SK-N-SH (cell line): Measurements from ENCODE around the gene ADAD1. TPM values are rescaled to one million over a fixed set of nuclear protein-coding genes. Genes with fewer than 3 reads are reported as not detected.

Source experiments
- CTCF ChIA-PET: fragments of 300-600, 350-600 bp; formaldehyde crosslinking; extraction: SDS; loops from one replicate; lab custom pipeline; 2021; lab: Yijun Ruan, JAX
- POLR2A ChIA-PET: fragments of 350-600 bp; sonication (Branson Sonifier 250); formaldehyde crosslinking; extraction: SDS; loops from one replicate; lab custom pipeline; 2020; ENCODE audit warnings: antibody characterized with exemption, inconsistent platforms; lab: Yijun Ruan, JAX
- DNase-seq: peaks from one replicate; pipeline ENCODE4 v3.0.0; 2012
- H2AFZ ChIP-seq: fragments of 200-600 bp; sonication (generic); 2 replicates; pipeline ENCODE4 v1.8.1; 2016; ENCODE audit warnings: antibody characterized with exemption, mild to moderate bottlenecking, low read depth
- H3F3A ChIP-seq: fragments of 200-600 bp; sonication (generic); replicated peaks from 2 replicates; pipeline ENCODE3; 2016; ENCODE audit warnings: antibody characterized with exemption, mild to moderate bottlenecking; ENCODE audit not compliant: insufficient read depth
- H3K27ac ChIP-seq, 2 experiments: fragments of 200-500 bp in 1 of 2; fragments of 200-600 bp in 1 of 2; sonication (Bioruptor generic) in 1 of 2; sonication (generic), shearing (Covaris generic) in 1 of 2; 2 replicates each; pipeline versions ENCODE4 v1.5.1 to v1.6.1; 2014 to 2016; ENCODE audit warnings: low read depth in 2 of 2, inconsistent platforms in 1 of 2, low read length in 1 of 2, mild to moderate bottlenecking in 1 of 2, mixed read lengths in 1 of 2
- H3K27me3 ChIP-seq: fragments of 200-600 bp; sonication (generic), shearing (Covaris generic); 2 replicates; pipeline ENCODE4 v1.6.1; 2016; ENCODE audit warnings: mixed run types; ENCODE audit not compliant: insufficient read depth
- H3K36me3 ChIP-seq, 2 experiments: fragments of 200-500 bp in 1 of 2; fragments of 200-600 bp in 1 of 2; sonication (Bioruptor generic) in 1 of 2; sonication (generic) in 1 of 2; replicated peaks in 1 of 2; 2 replicates each; pipeline versions ENCODE3 to v1.5.1; 2014 to 2016; ENCODE audit warnings: low read length in 1 of 2, mild to moderate bottlenecking in 1 of 2; ENCODE audit not compliant: insufficient read depth in 2 of 2, control insufficient read depth in 1 of 2
- H3K4me1 ChIP-seq, 2 experiments: fragments of 200-500 bp in 1 of 2; fragments of 200-600 bp in 1 of 2; sonication (Bioruptor generic) in 1 of 2; sonication (generic), shearing (Covaris generic) in 1 of 2; 2 replicates each; pipeline versions ENCODE4 v1.5.1 to v1.6.1; 2014 to 2016; ENCODE audit warnings: low read depth in 1 of 2, low read length in 1 of 2, mixed run types in 1 of 2; ENCODE audit not compliant: insufficient read depth in 2 of 2, control insufficient read depth in 1 of 2
- H3K4me2 ChIP-seq: fragments of 200-600 bp; sonication (generic), shearing (Covaris generic); 2 replicates; pipeline ENCODE4 v1.6.1; 2017; ENCODE audit warnings: mixed run types
- H3K4me3 ChIP-seq, 2 experiments: fragments of 200-500 bp in 1 of 2; fragments of 200-600 bp in 1 of 2; sonication (Bioruptor generic) in 1 of 2; sonication (generic), shearing (Covaris generic) in 1 of 2; 2 replicates each; pipeline versions ENCODE4 v1.5.1 to v1.8.1; 2014 to 2016; ENCODE audit warnings: low read depth in 2 of 2, inconsistent platforms in 1 of 2, low read length in 1 of 2, mild to moderate bottlenecking in 1 of 2, mixed read lengths in 1 of 2, moderate library complexity in 1 of 2
- H3K79me2 ChIP-seq: fragments of 200-600 bp; sonication (generic); 2 replicates; pipeline ENCODE4 v1.8.1; 2017; ENCODE audit warnings: mild to moderate bottlenecking; ENCODE audit not compliant: insufficient read depth
- H3K9ac ChIP-seq: fragments of 200-600 bp; sonication (generic); 2 replicates; pipeline ENCODE4 v1.6.1; 2017; ENCODE audit warnings: mixed run types
- H3K9me2 ChIP-seq: fragments of 200-600 bp; sonication (generic); 2 replicates; pipeline ENCODE4 v1.6.1; 2017; ENCODE audit warnings: mixed run types
- H3K9me3 ChIP-seq: fragments of 200-600 bp; sonication (generic); 2 replicates; pipeline ENCODE4 v1.6.1; 2017; ENCODE audit warnings: mixed run types, mild to moderate bottlenecking, moderate library complexity
- H4K20me1 ChIP-seq: fragments of 200-600 bp; sonication (generic); 2 replicates; pipeline ENCODE4 v1.6.1; 2017; ENCODE audit warnings: mild to moderate bottlenecking, mixed run types; ENCODE audit not compliant: insufficient read depth
- CHD2 ChIP-seq: fragments of 150-350 bp; IDR thresholded peaks from 2 replicates; pipeline ENCODE4 v1.6.1; 2018; ENCODE audit warnings: low read length; ENCODE audit not compliant: partially characterized antibody
- ELF1 ChIP-seq: IDR thresholded peaks from 2 replicates; pipeline ENCODE4 v1.4.0; 2012
- EP300 ChIP-seq, 2 experiments: IDR thresholded peaks; 2 replicates each; pipeline versions ENCODE4 v1.4.0 to v1.6.1; 2012; ENCODE audit warnings: borderline replicate concordance in 1 of 2, low read depth in 1 of 2, low read length in 1 of 2
- EZH2phosphoT487 ChIP-seq: fragments of 200-600 bp; sonication (generic); IDR thresholded peaks from 2 replicates; pipeline ENCODE4 v1.6.1; 2017; ENCODE audit warnings: low read depth, mixed run types, mild to moderate bottlenecking, antibody characterized with exemption, moderate library complexity, borderline replicate concordance
- FOSL2 ChIP-seq: IDR thresholded peaks from 2 replicates; pipeline ENCODE4 v1.4.0; 2012; ENCODE audit warnings: low read depth, mild to moderate bottlenecking, moderate library complexity, borderline replicate concordance
- FOXM1 ChIP-seq: IDR thresholded peaks from 2 replicates; pipeline ENCODE4 v1.4.0; 2012; ENCODE audit warnings: low read depth, mild to moderate bottlenecking
- GATA2 ChIP-seq: sonication (generic); formaldehyde crosslinking; IDR thresholded peaks from 2 replicates; pipeline ENCODE4 v1.5.0; 2020; ENCODE audit warnings: mild to moderate bottlenecking, missing genetic modification reagents
- JUND ChIP-seq: IDR thresholded peaks from 2 replicates; pipeline ENCODE4 v1.4.0; 2012
- MXI1 ChIP-seq: IDR thresholded peaks from 2 replicates; pipeline ENCODE4 v1.6.1; 2012; ENCODE audit warnings: mild to moderate bottlenecking, low read depth, low read length, improper control_type of control experiment
- RFX5 ChIP-seq: IDR thresholded peaks from 2 replicates; pipeline ENCODE4 v1.6.1; 2012; ENCODE audit warnings: mild to moderate bottlenecking, improper control_type of control experiment, low read length
- RXRA ChIP-seq: IDR thresholded peaks from 2 replicates; pipeline ENCODE4 v1.4.0; 2012; ENCODE audit warnings: low read depth, mild to moderate bottlenecking, borderline replicate concordance
- SMC3 ChIP-seq: IDR thresholded peaks from 2 replicates; pipeline ENCODE4 v1.6.1; 2012; ENCODE audit warnings: low read depth, low read length, improper control_type of control experiment
- TAF1 ChIP-seq: IDR thresholded peaks from 2 replicates; pipeline ENCODE4 v1.6.1; 2012; ENCODE audit warnings: low read depth, mild to moderate bottlenecking, low read length, moderate library complexity, borderline replicate concordance
- TCF12 ChIP-seq: IDR thresholded peaks from 2 replicates; pipeline ENCODE4 v1.4.0; 2012
- TEAD4 ChIP-seq: IDR thresholded peaks from 2 replicates; pipeline ENCODE4 v1.4.0; 2012; ENCODE audit warnings: mild to moderate bottlenecking, borderline replicate concordance; ENCODE audit not compliant: insufficient read depth
- YY1 ChIP-seq: IDR thresholded peaks from 2 replicates; pipeline ENCODE4 v1.4.0; 2012; ENCODE audit warnings: low read depth, mild to moderate bottlenecking
- WGBS: methylation state at CpG from one replicate; pipeline ENCODE4 v1.1.6; 2017; ENCODE audit warnings: low lambda C conversion rate; 5-methylcytosine and 5-hydroxymethylcytosine counted together
- polyA plus RNA-seq, 3 experiments: library from polyadenylated mRNA; depleted of rRNA; stranded (reverse); fragments of >200 nt; gene quantifications; 2 replicates each; pipeline ENCODE4 v1.2.3, GENCODE V29; 2012
- TF ChIP-seq, protein P1 (sequence below): IDR thresholded peaks from 2 replicates; pipeline ENCODE4 v1.4.0; 2012; ENCODE audit warnings: low read depth, borderline replicate concordance
- TF ChIP-seq, protein P2 (sequence below): IDR thresholded peaks from 2 replicates; pipeline ENCODE4 v1.4.0; 2012; ENCODE audit warnings: low read depth
- TF ChIP-seq, protein P3 (sequence below): IDR thresholded peaks from 2 replicates; pipeline ENCODE4; 2012
- TF ChIP-seq, protein P4 (sequence below): IDR thresholded peaks from 2 replicates; pipeline ENCODE4 v1.4.0; 2012; ENCODE audit warnings: low read depth, borderline replicate concordance

The ADAD1 gene
- polyA plus RNA-seq (2012; rRNA removed) = not detected in 2 replicates
- polyA plus RNA-seq (2012; cell fraction: cytosol; rRNA removed) = not detected in 2 replicates
- not detected in 2 replicates for polyA plus RNA-seq (2012; cell fraction: nucleus; rRNA removed)

- Histone ChIP-seq H3K9me3 (no peaks in the 10 kb centered on the region), H3K9ac (no peak within 1 kb of the TSS), H3K9me2 (no peaks in the 10 kb centered on the region), H3K27me3 (no peaks in the 10 kb centered on the region; the same call in 1 of the 2 replicates), H3K27ac (no peak within 1 kb of the TSS), H3F3A (no peaks in the 10 kb centered on the region), H3K4me1 (no peaks in the 10 kb centered on the region), H3K4me2 (no peak within 1 kb of the TSS), H3K79me2 (no peaks in the 10 kb centered on the region), H3K36me3 (no peaks in the 10 kb centered on the region), H3K4me3 (no peak within 1 kb of the TSS), H4K20me1 (no peaks in the 10 kb centered on the region), H2AFZ (no peak within 1 kb of the TSS)
- TF ChIP-seq ELF1 = no peak
- TF ChIP-seq, protein P1, sequence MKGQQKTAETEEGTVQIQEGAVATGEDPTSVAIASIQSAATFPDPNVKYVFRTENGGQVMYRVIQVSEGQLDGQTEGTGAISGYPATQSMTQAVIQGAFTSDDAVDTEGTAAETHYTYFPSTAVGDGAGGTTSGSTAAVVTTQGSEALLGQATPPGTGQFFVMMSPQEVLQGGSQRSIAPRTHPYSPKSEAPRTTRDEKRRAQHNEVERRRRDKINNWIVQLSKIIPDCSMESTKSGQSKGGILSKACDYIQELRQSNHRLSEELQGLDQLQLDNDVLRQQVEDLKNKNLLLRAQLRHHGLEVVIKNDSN = no peak
- TF ChIP-seq EP300 (IDR thresholded peaks at IDR 0.05; ENCODE audit: borderline replicate concordance in 1 of 2, low read depth in 1 of 2, low read length in 1 of 2) = no peak
- TF ChIP-seq RFX5 = no peak
- TF ChIP-seq FOSL2 = no peak
- no peak for TF ChIP-seq EZH2phosphoT487
- no peak for TF ChIP-seq SMC3
- TF ChIP-seq, protein P2, sequence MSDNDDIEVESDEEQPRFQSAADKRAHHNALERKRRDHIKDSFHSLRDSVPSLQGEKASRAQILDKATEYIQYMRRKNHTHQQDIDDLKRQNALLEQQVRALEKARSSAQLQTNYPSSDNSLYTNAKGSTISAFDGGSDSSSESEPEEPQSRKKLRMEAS = no peak
- TF ChIP-seq, protein P3, sequence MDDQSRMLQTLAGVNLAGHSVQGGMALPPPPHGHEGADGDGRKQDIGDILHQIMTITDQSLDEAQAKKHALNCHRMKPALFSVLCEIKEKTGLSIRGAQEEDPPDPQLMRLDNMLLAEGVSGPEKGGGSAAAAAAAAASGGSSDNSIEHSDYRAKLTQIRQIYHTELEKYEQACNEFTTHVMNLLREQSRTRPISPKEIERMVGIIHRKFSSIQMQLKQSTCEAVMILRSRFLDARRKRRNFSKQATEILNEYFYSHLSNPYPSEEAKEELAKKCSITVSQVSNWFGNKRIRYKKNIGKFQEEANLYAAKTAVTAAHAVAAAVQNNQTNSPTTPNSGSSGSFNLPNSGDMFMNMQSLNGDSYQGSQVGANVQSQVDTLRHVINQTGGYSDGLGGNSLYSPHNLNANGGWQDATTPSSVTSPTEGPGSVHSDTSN = no peak
- no peak for TF ChIP-seq MXI1
- TF ChIP-seq JUND = no peak
- no peak for TF ChIP-seq TCF12
- no peak for TF ChIP-seq TAF1
- TF ChIP-seq TEAD4 = no peak
- TF ChIP-seq YY1 = no peak
- TF ChIP-seq FOXM1 = no peak
- TF ChIP-seq, protein P4, sequence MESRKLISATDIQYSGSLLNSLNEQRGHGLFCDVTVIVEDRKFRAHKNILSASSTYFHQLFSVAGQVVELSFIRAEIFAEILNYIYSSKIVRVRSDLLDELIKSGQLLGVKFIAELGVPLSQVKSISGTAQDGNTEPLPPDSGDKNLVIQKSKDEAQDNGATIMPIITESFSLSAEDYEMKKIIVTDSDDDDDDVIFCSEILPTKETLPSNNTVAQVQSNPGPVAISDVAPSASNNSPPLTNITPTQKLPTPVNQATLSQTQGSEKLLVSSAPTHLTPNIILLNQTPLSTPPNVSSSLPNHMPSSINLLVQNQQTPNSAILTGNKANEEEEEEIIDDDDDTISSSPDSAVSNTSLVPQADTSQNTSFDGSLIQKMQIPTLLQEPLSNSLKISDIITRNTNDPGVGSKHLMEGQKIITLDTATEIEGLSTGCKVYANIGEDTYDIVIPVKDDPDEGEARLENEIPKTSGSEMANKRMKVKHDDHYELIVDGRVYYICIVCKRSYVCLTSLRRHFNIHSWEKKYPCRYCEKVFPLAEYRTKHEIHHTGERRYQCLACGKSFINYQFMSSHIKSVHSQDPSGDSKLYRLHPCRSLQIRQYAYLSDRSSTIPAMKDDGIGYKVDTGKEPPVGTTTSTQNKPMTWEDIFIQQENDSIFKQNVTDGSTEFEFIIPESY = no peak
- no peak for TF ChIP-seq CHD2
- TF ChIP-seq GATA2 (CRISPR knock-in tag) = no peak
- TF ChIP-seq RXRA = no peak
- no peak for DNase-seq
- ChIA-PET CTCF (no interaction called here), POLR2A (no interaction called here)
- WGBS = 39% methylated on average over 7 of the region's 7 CpGs
Measured at GRCh38 chr4:122378711-122379110, at the start of gene ADAD1. TSS of gene ADAD1 (plus strand) at chr4:122379011. CDS start at chr4:122380070, 1,059 bp downstream.
